Muscle layer of colon (tissue), 2 donors: Measurements from ENCODE around the gene LRRC46.

Experiments
- H3K27ac ChIP-seq: one replicate; pipeline ENCODE4 v1.7.0; 2013; ENCODE audit warnings: low read depth, mild to moderate bottlenecking, low read length, moderate library complexity
- H3K27me3 ChIP-seq, 2 donors: one replicate each; pipeline ENCODE4 v1.7.0; 2013; ENCODE audit warnings: low read length in 2 of 2, mild to moderate bottlenecking in 2 of 2; ENCODE audit not compliant: insufficient read depth in 2 of 2, control insufficient read depth in 1 of 2
- H3K36me3 ChIP-seq: one replicate; pipeline ENCODE4 v1.7.0; 2013; ENCODE audit warnings: mild to moderate bottlenecking, low read length; ENCODE audit not compliant: insufficient read depth
- H3K4me1 ChIP-seq: one replicate; pipeline ENCODE4 v1.7.0; 2013; ENCODE audit warnings: mild to moderate bottlenecking, low read length; ENCODE audit not compliant: insufficient read depth
- H3K4me3 ChIP-seq, 2 donors: one replicate each; pipeline ENCODE4 v1.7.0; 2013; ENCODE audit warnings: low read length in 2 of 2, low read depth in 1 of 2, mild to moderate bottlenecking in 1 of 2, moderate library complexity in 1 of 2
- H3K9ac ChIP-seq: one replicate; pipeline ENCODE4 v1.7.0; 2013; ENCODE audit warnings: low read length
- H3K9me3 ChIP-seq: one replicate; pipeline ENCODE4 v1.7.0; 2013; ENCODE audit warnings: mild to moderate bottlenecking, low read length
- donor health status: abdominal sarcoma.
- donor health status: Adenocarcinoma of cecum.

Gene LRRC46

GRCh38 chr17:47872651-47873161 is 41.2 kb downstream of the LRRC46 start:
- H3K9me3 ChIP-seq = no peaks in the 10 kb centered on the region
- H3K27me3 ChIP-seq = peaks cover 9 to 39% of the 10 kb centered on the region in 2 donors
- H3K4me3 ChIP-seq = no peak overlapping the region
- no peak overlapping the region for H3K9ac ChIP-seq
- no peaks in the 10 kb centered on the region for H3K4me1 ChIP-seq
- no peak overlapping the region for H3K27ac ChIP-seq
- H3K36me3 ChIP-seq = no peaks in the 10 kb centered on the region

DNA sequence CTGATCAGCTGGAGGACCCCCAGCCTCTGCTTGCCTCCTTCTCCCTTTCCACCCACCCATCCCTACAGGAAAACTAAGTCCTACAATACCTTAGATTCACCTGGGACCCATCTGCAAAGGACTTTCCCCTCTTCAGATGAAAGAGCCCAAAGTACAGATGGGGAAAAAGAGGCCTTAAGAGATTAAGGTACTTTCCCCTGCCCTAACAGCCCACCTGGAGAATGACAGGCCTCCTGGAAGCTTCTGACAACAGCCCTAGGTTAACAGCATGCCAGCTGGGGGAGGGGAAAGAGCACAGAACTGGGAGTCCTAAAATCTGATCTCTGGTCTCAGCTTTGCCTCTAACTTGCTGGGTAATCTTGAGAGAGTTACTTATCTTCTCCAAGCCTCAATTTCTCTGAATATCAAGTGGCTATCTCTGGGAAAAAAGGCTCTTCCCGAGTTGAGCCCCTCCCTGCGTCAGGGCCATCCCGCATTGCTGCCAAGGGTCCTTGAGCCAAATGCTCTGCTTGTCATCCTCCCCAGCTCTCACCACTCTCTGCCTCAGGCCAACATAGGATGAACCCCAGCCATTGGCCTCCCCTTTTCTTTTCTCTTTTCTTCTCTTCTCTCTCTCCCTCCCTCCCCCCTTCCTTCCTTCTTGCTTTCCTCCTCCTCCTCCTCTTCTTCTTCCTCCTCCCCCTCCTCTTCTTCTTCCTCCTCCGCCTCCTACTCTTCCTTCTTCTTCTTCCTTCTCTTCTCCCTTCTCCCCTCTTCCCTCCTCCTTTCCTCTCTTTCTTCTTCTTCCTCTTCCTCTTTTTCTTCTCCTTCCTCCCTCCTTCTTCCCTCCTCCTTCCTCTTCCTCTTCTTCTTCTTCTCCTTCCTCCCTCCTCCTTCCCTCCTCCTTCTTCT is 42.0 kb downstream of the LRRC46 start:
- H3K36me3 ChIP-seq = no peaks in the 10 kb centered on the region
- H3K9ac ChIP-seq = no peak overlapping the region
- H3K27me3 ChIP-seq = peaks cover 9 to 45% of the 10 kb centered on the region in 2 donors
- no peaks in the 10 kb centered on the region for H3K4me1 ChIP-seq
- no peak overlapping the region for H3K4me3 ChIP-seq
- H3K9me3 ChIP-seq = no peaks in the 10 kb centered on the region
- no peak overlapping the region for H3K27ac ChIP-seq

GRCh38 chr17:47875011-47875985 is 43.8 kb downstream of the LRRC46 start:
- no peak overlapping the region for H3K27ac ChIP-seq
- no peak overlapping the region for H3K4me3 ChIP-seq
- no peak overlapping the region for H3K9ac ChIP-seq
- no peaks in the 10 kb centered on the region for H3K36me3 ChIP-seq
- no peaks in the 10 kb centered on the region for H3K9me3 ChIP-seq
- H3K27me3 ChIP-seq = peaks cover 5 to 45% of the 10 kb centered on the region in 2 donors
- H3K4me1 ChIP-seq = no peaks in the 10 kb centered on the region

- Histone ChIP-seq H3K4me1 (peaks cover 7% of the 10 kb centered on the region), H3K27me3 (peaks cover 0 to 27% of the 10 kb centered on the region in 2 donors), H3K36me3 (no peaks in the 10 kb centered on the region), H3K9ac (no peak overlapping the region), H3K4me3 (no peak overlapping the region), H3K9me3 (no peaks in the 10 kb centered on the region), H3K27ac (no peak overlapping the region)
Observed at GRCh38 chr17:47877368-47878034, 46.0 kb downstream of the LRRC46 start.

DNA sequence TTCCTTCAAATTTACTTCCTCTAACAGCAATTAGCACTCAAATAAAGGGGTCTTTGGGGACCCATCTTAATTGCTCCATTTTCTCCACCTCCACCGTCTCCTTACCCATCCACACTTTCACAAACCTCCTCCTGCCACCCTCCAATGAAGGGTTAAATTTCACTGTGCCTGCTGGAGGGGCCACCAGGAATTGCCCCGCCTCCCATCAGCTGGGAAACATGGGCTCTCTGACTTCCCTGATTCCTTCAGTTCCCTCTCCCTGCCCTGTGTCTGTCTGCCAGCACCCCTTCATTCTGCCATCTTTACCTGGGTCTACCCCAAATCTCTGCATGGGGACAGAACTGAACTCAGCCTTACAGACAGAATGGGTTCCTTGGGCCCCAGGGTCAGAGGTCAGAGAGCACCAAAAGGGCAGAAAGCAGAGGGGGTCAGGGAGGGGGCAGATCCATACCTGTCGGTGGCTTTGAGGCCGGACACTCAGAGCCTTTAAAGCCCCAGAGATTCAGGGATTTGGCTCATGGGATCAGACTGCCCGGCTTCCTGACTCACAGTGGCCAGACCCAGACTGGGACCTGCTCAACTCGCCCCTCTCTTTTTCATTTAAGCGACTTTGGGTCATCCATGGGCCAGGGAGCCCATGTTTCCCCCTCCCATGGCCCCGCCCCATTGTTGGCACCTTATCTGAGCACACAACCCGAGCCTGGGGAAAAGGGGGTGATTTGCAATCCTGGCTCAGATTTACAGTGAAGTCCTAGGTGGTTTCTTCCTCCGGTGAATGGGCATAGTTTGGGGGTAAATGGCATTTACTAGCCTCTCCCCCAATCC is 46.9 kb downstream of the LRRC46 start:
- no peak overlapping the region for H3K9ac ChIP-seq
- no peak overlapping the region for H3K27ac ChIP-seq

DNA sequence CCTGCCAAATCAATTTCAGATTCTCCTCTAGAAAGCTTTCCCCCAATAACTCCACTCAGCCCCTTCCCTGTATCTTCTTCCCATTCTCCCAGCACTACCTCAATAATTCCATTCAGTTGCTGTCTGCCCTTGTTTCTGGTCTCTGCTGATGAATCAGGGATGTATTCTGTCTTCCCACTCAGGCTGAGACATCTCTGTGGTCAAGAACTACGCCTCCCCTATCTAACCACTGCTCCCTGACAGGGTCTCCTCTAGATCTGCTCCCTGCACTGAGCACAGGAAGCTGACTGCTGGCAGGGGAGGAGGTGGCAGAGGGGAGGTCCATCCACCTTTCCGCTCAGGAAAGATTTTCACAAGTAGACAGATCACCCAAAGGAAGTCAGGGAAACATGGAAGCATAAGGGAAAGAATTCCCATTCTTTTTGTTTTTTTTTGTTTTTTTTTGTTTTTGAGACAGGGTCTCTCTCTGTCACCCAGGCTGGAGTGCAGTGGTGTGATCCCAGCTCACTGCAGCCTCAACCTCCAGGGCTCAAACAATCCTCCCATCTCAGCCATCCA is 47.6 kb downstream of the LRRC46 start:
- no peak overlapping the region for H3K27ac ChIP-seq
- no peaks in the 10 kb centered on the region for H3K36me3 ChIP-seq
- H3K27me3 ChIP-seq = peaks cover 0 to 20% of the 10 kb centered on the region in 2 donors
- H3K9ac ChIP-seq = no peak overlapping the region
- H3K4me3 ChIP-seq = no peak overlapping the region
- H3K9me3 ChIP-seq = no peaks in the 10 kb centered on the region
- peaks cover 11% of the 10 kb centered on the region for H3K4me1 ChIP-seq

More for the DNA sequence above, 46.9 kb downstream of the LRRC46 start:
- Histone ChIP-seq H3K27me3 (peaks cover 0 to 18% of the 10 kb centered on the region in 2 donors), H3K9me3 (no peaks in the 10 kb centered on the region), H3K4me3 (no peak overlapping the region), H3K36me3 (no peaks in the 10 kb centered on the region), H3K4me1 (peaks cover 11% of the 10 kb centered on the region)

GRCh38 chr17:47879776-47880454 is 48.4 kb downstream of the LRRC46 start:
- no peaks in the 10 kb centered on the region for H3K9me3 ChIP-seq
- H3K9ac ChIP-seq = no peak overlapping the region
- no peak overlapping the region for H3K4me3 ChIP-seq
- peaks cover 11% of the 10 kb centered on the region for H3K4me1 ChIP-seq
- no peaks in the 10 kb centered on the region for H3K36me3 ChIP-seq
- no peak overlapping the region for H3K27ac ChIP-seq
- peaks cover 0 to 16% of the 10 kb centered on the region in 2 donors for H3K27me3 ChIP-seq

DNA sequence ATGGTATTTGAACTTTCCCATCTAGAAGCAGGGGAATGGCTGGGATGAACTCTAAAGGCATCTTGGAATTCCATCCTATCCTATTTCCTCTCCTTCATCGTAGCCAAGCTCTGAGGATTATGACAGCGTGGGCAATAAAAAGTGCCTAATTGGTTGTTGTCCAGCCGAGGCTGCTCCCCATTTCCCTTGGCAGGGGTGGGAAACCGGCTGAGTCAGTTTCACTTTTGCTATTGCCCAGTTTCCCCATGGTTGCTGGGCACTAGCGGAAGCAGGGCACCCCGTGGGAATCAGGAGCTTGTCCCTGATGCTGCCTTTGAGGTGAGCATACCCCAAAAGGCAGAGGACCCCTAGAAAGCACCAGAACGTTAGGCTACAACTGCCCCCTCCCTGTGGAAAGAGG is 50.8 kb downstream of the LRRC46 start:
- Histone ChIP-seq H3K36me3 (no peaks in the 10 kb centered on the region), H3K27me3 (peaks cover 0 to 13% of the 10 kb centered on the region in 2 donors), H3K9ac (no peak overlapping the region), H3K27ac (no peak overlapping the region), H3K9me3 (no peaks in the 10 kb centered on the region), H3K4me3 (peak overlapping the region; percentile 18 to 19), H3K4me1 (peaks cover 11% of the 10 kb centered on the region)

DNA sequence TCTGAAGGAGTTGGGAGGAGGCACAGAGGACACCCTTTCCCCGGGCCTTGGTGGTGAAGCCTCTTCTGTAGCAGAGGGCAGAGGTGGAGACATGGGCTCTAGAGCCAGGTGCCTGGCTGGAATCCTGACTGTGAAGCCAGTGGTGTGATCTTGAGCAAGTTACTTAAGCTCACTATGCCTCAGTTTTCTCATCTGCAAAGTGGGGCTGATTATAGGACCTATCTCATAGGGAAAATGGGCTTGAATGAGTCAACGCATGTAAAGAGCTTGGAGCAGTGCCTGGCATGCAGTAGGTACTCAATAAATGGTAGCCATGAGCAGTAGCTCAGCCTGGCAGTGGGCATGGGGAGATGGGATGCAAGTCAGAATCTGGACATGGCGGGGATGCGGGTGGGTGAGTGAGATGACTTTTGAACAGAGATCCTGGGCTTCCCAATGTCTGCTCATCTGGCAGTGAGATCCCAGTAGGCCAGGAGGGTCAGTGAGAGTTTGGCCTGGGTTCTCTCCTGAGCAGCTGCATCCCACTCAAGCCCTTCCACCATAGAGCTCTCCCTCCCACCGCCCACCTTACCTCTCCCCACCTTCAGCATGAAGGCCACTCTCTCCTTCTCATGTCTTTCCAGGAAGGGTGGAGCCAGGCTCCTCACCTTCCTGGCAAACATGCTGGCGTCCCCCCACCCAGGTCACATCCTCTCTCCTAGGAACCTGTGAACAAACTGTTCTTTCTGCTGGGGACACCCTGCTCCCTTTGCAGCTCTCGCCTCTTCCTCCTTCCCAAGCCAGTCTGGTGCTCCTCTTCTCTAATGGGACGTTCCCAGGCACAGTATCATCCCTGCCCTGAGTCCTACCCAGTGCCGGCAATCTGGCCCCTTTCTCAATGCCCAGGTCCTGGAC is 51.5 kb downstream of the LRRC46 start:
- Histone ChIP-seq H3K4me3 (peak overlapping the region in 1 of 2 donors; percentile 19), H3K27ac (no peak overlapping the region), H3K4me1 (peaks cover 11% of the 10 kb centered on the region), H3K27me3 (peaks cover 0 to 10% of the 10 kb centered on the region in 2 donors), H3K9me3 (no peaks in the 10 kb centered on the region), H3K36me3 (no peaks in the 10 kb centered on the region), H3K9ac (no peak overlapping the region)
